Peyer's patch (tissue), 4 donors: ENCODE data around the gene NPTX2.

ENCODE experiments used
- POLR2A ChIP-seq, 2 donors: fragments of 450-650 bp; IDR thresholded peaks; one replicate each; pipeline ENCODE4 v1.5.1; 2017; ENCODE audit warnings: antibody characterized with exemption in 2 of 2, mild to moderate bottlenecking in 2 of 2, moderate library complexity in 2 of 2
- TF ChIP-seq, protein P1 (sequence below), 6 experiments: fragments of 450-650 bp in 4 of 6; fragments of 200-600 bp in 2 of 6; sonication (generic) in 1 of 6; IDR thresholded peaks; one replicate each; pipeline ENCODE4 v1.5.1; 2017 to 2019; ENCODE audit warnings: antibody characterized with exemption in 6 of 6, mild to moderate bottlenecking in 3 of 6, moderate library complexity in 1 of 6

DNA sequence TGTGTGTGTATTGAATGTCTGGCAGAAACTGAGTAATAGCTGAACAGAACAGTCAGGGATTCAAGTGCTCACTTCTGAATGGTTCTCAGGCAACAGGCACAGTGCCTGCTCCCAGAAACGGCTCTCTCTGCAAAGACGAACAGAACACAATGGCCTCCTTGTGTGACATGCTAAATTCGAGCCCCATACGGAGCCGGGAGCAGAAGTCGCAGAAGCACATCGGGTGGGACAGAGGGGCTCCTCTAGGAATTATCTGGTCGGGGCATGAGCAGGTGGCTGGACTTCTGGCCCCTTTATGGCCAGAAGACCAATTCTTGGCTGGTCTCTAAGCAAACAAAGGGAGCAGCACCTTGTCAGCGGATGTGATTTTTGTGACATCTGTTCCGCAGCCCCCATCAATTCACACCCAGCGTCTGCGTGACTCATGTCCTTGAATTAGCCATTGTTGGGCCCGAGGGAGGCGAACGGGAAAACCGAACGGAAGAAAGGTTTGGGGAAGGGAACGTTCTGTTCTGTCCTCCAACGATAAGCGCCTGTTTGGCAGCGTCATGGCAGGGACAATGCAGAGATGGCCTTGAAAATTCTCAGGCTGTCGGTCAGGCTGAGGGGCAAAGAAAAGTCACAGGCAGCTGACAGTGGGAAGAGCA lies 47.3 kb upstream of the NPTX2 start:
- TF ChIP-seq, protein P1, sequence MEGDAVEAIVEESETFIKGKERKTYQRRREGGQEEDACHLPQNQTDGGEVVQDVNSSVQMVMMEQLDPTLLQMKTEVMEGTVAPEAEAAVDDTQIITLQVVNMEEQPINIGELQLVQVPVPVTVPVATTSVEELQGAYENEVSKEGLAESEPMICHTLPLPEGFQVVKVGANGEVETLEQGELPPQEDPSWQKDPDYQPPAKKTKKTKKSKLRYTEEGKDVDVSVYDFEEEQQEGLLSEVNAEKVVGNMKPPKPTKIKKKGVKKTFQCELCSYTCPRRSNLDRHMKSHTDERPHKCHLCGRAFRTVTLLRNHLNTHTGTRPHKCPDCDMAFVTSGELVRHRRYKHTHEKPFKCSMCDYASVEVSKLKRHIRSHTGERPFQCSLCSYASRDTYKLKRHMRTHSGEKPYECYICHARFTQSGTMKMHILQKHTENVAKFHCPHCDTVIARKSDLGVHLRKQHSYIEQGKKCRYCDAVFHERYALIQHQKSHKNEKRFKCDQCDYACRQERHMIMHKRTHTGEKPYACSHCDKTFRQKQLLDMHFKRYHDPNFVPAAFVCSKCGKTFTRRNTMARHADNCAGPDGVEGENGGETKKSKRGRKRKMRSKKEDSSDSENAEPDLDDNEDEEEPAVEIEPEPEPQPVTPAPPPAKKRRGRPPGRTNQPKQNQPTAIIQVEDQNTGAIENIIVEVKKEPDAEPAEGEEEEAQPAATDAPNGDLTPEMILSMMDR (IDR thresholded peaks at IDR 0.05) = no peak
- TF ChIP-seq POLR2A (IDR thresholded peaks at IDR 0.05) = no peak
